Bronchial epithelial cell (primary cell): ENCODE measurements around the gene TSKS. TPM values are rescaled to one million over a fixed set of nuclear protein-coding genes. Genes with fewer than 3 reads are reported as not detected.
A peak's percentile ranks its signal among the peaks of the same experiment; 100 is the strongest.

Experiments
- DNase-seq: peaks from one replicate; pipeline ENCODE4 v3.0.0-alpha.2; 2010; ENCODE audit warnings: low read depth
- FAIRE-seq: peaks from 2 replicates; lab custom pipeline; 2011; peaks lifted over from hg19 to GRCh38; lab: Jason Lieb, UNC
- H3K27me3 ChIP-seq: 2 replicates; pipeline ENCODE4 v1.5.1; 2011; ENCODE audit warnings: low read length; ENCODE audit not compliant: control insufficient read depth, insufficient read depth
- H3K36me3 ChIP-seq: 2 replicates; pipeline ENCODE4 v1.5.1; 2011; ENCODE audit warnings: low read length; ENCODE audit not compliant: control insufficient read depth, insufficient read depth
- H3K4me3 ChIP-seq: 2 replicates; pipeline ENCODE4 v1.5.1; 2011; ENCODE audit warnings: mild to moderate bottlenecking, low read depth, low read length, control low read depth
- CTCF ChIP-seq: IDR thresholded peaks from 2 replicates; pipeline ENCODE4 v1.5.1; 2011; ENCODE audit warnings: mild to moderate bottlenecking, moderate library complexity, low read length, control low read depth, inconsistent platforms; ENCODE audit not compliant: insufficient read depth, severe bottlenecking
- total RNA-seq: library from RNA; depleted of rRNA; stranded (reverse); fragments of >200 nt; gene quantifications from 2 replicates; pipeline ENCODE4 v1.2.1, GENCODE V29; 2014

TSKS gene
- total RNA-seq, 1 donor from 2014 or later, result not detected

- FAIRE-seq (no peak), DNase-seq (peak; percentile 60)
- H3K4me3 ChIP-seq, result peak within 1 kb of the TSS; percentile 36
- no peak for TF ChIP-seq CTCF
- peaks cover 11% of the 10 kb centered on the region for H3K36me3 ChIP-seq
- no peaks in the 10 kb centered on the region for H3K27me3 ChIP-seq
These were observed 72.4 kb downstream of the TSKS start, which contains the start of gene CPT1C for GRCh38 chr19:49690656-49691242. Gene CPT1C, plus strand, starts transcription at chr19:49691116. Its CDS starts 1,137 bp downstream, at chr19:49692253.

DNA sequence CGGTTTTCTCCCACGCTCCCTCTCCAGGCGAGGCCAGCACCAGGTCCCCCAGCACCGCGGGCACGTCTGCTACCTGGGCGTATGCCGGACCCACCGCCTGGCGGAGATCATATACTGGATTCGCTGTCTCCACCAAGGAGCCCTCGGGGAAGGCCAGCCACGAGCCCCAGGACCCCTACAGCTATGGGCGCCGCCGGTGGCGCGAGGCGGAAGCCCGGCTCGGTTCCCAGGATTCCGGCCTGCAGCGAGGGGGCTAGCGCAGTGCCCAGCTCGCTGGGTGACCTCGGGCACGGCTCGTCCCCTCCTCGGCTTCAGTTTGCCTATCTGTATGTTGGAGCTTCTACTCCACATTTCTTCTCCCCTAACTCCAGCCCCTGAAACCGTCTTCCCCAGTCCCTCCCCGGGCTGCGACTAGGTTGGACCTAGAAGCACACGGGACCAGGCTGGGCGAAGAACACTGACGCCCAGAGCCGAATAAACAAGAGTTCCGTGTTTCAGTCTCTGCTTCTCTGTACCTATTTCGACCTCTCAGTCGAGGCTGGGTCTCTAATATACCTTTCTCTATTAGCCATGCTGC lies 72.9 kb downstream of the TSKS start:
- FAIRE-seq, result no peak
- H3K27me3 ChIP-seq, result no peaks in the 10 kb centered on the region
- no peak for TF ChIP-seq CTCF
- peak overlapping the region; percentile 36 for H3K4me3 ChIP-seq
- peaks cover 13% of the 10 kb centered on the region for H3K36me3 ChIP-seq
- DNase-seq, result no peak

Other genes with a start within 250 kb of the TSKS start
- gene RCN3, start 235.3 kb downstream of the TSKS start, total RNA-seq, result 0.77 and 3.9 TPM in 2 replicates
- 71.1 and 78.0 TPM in 2 replicates for gene NOSIP, start 182.8 kb downstream of the TSKS start, total RNA-seq
- gene PRRG2, start 182.0 kb downstream of the TSKS start, total RNA-seq, result 4.5 and 6.3 TPM in 2 replicates
- gene PRR12, start 172.1 kb downstream of the TSKS start, total RNA-seq, result 0.79 and 1.9 TPM in 2 replicates
- gene RRAS, start 123.2 kb downstream of the TSKS start, total RNA-seq, result 24.2 and 44.4 TPM in 2 replicates
- 5.5 and 9.6 TPM in 2 replicates for gene SCAF1, start 121.1 kb downstream of the TSKS start, total RNA-seq
- 97.9 and 128 TPM in 2 replicates for gene IRF3, start 97.4 kb downstream of the TSKS start, total RNA-seq
- 2.4 and 2.9 TPM in 2 replicates for gene BCL2L12, start 97.4 kb downstream of the TSKS start, total RNA-seq
- 295 and 543 TPM in 2 replicates for gene PRMT1, start 86.0 kb downstream of the TSKS start, total RNA-seq
- gene ADM5, start 73.7 kb downstream of the TSKS start, total RNA-seq, result 0.13 and 0.53 TPM in 2 replicates
- 1.2 and 2.4 TPM in 2 replicates for gene CPT1C, start 72.2 kb downstream of the TSKS start, total RNA-seq
- gene AP2A1, start 3.7 kb upstream of the TSKS start, total RNA-seq, result 25.5 and 33.5 TPM in 2 replicates
- 12.1 and 13.2 TPM in 2 replicates for gene FUZ, start 50.0 kb upstream of the TSKS start, total RNA-seq
- gene MED25, start 55.0 kb upstream of the TSKS start, total RNA-seq, result 8.2 and 10.2 TPM in 2 replicates
- gene PTOV1, start 87.9 kb upstream of the TSKS start, total RNA-seq, result 20.5 and 23.6 TPM in 2 replicates
- 26.8 and 37.9 TPM in 2 replicates for gene PNKP, start 104.3 kb upstream of the TSKS start, total RNA-seq
- 3.7 and 7.4 TPM in 2 replicates for gene AKT1S1, start 114.0 kb upstream of the TSKS start, total RNA-seq
- gene TBC1D17, start 114.4 kb upstream of the TSKS start, total RNA-seq, result 2.1 and 3.1 TPM in 2 replicates
- gene IL4I1, start 133.6 kb upstream of the TSKS start, total RNA-seq, result under 0.01 and 0.26 TPM in 2 replicates
- gene ATF5, start 165.9 kb upstream of the TSKS start, total RNA-seq, result 1.8 TPM in 2 replicates
- gene NUP62, start 166.2 kb upstream of the TSKS start, total RNA-seq, result 11.8 and 12.1 TPM in 2 replicates
- gene SIGLEC11, start 197.9 kb upstream of the TSKS start, total RNA-seq, result not detected in 2 replicates